ENCODE results near the gene UNC13D.
"Not testable (repeated sequence)": the region's sequence is repeated elsewhere in the genome, so short reads cannot be mapped to it uniquely, and the experiment has no call there.

Gene UNC13D

GRCh38 chr17:75820094-75821080, 23.8 kb downstream of the UNC13D start:
- no peak for DNase-seq (ENCODE audit: low read depth)

- DNase-seq (ENCODE audit: low read depth), result no peak
Observed at GRCh38 chr17:75819678-75820077, 24.5 kb downstream of the UNC13D start.

- no peak for DNase-seq (ENCODE audit: low read depth)
Observed at GRCh38 chr17:75819116-75819515, 25.1 kb downstream of the UNC13D start.

- DNase-seq (ENCODE audit: low read depth), result no peak
Observed at GRCh38 chr17:75818326-75818885, 25.8 kb downstream of the UNC13D start.

- DNase-seq (ENCODE audit: low read depth), result no peak
Observed at GRCh38 chr17:75817571-75817970, 26.6 kb downstream of the UNC13D start.

GRCh38 chr17:75816693-75817092, 27.5 kb downstream of the UNC13D start:
- DNase-seq (ENCODE audit: low read depth), result no peak

GRCh38 chr17:75815399-75815798, 28.8 kb downstream of the UNC13D start:
- no peak for DNase-seq (ENCODE audit: low read depth)

GRCh38 chr17:75814900-75815373, 29.3 kb downstream of the UNC13D start:
- DNase-seq (ENCODE audit: low read depth), result no peak

GRCh38 chr17:75814021-75814395, 30.2 kb downstream of the UNC13D start:
- no peak for DNase-seq (ENCODE audit: low read depth)

- no peak for DNase-seq (ENCODE audit: low read depth)
Observed at GRCh38 chr17:75813081-75814020, 30.9 kb downstream of the UNC13D start.

GRCh38 chr17:75812096-75813013, 31.8 kb downstream of the UNC13D start:
- DNase-seq (ENCODE audit: low read depth), result no peak

- no peak for DNase-seq (ENCODE audit: low read depth)
Observed at GRCh38 chr17:75811174-75811573, 33.0 kb downstream of the UNC13D start.

- DNase-seq (ENCODE audit: low read depth), result not testable (repeated sequence)
Observed at GRCh38 chr17:75810756-75811155, 33.4 kb downstream of the UNC13D start.

- no peak for DNase-seq (ENCODE audit: low read depth)
Observed at GRCh38 chr17:75810216-75810615, 34.0 kb downstream of the UNC13D start.

GRCh38 chr17:75809631-75810111, 34.5 kb downstream of the UNC13D start:
- DNase-seq (ENCODE audit: low read depth), result no peak

GRCh38 chr17:75808905-75809621, 35.1 kb downstream of the UNC13D start:
- DNase-seq (ENCODE audit: low read depth), result no peak

GRCh38 chr17:75808549-75808904, 35.7 kb downstream of the UNC13D start:
- no peak for DNase-seq (ENCODE audit: low read depth)

GRCh38 chr17:75807861-75808260, 36.3 kb downstream of the UNC13D start:
- DNase-seq (ENCODE audit: low read depth), result no peak

GRCh38 chr17:75806822-75807500, 37.2 kb downstream of the UNC13D start:
- no peak for DNase-seq (ENCODE audit: low read depth)

GRCh38 chr17:75803883-75804282, 40.3 kb downstream of the UNC13D start:
- no peak for DNase-seq (ENCODE audit: low read depth)
